ENCODE measurements around the gene PCSK1. TPM values are rescaled to one million over a fixed set of nuclear protein-coding genes. Genes with fewer than 3 reads are reported as not detected.

The PCSK1 gene
- total RNA-seq, 1 donor from 2014 or later: not detected

DNA sequence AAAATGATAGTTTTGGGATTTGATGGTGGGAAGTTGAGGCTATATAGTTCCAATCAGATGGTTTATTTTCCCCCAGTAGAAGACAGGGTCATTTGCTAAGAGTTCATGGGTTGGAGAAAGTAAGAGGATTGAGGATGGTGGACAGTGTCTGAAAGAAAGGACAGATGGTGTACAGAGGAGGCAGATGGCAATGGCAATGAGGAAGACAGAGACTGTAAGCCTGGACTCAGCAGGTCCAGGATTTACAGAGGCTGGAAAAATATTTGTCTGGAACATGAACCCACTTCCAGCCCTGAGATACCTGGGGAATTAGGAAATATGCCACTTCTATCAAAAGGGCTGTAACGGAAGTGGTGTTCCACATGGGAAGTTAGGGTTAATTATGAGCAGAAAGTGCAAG lies 84.5 kb downstream of the PCSK1 start:
- peaks cover 13% of the 10 kb centered on the region for H3K27me3 Mint-ChIP-seq
- no peak overlapping the region for H3K27ac Mint-ChIP-seq
- ChIA-PET CTCF (no interaction called here), POLR2A (no interaction called here)
- no peak for DNase-seq
- ATAC-seq (ENCODE audit: low read depth): no peak
- no peak overlapping the region for H3K4me3 Mint-ChIP-seq
- H3K9me3 Mint-ChIP-seq: no peaks in the 10 kb centered on the region
- H3K36me3 Mint-ChIP-seq (ENCODE audit: low read depth): no peaks in the 10 kb centered on the region
- no peaks in the 10 kb centered on the region for H3K4me1 Mint-ChIP-seq
- TF ChIP-seq, protein P1, sequence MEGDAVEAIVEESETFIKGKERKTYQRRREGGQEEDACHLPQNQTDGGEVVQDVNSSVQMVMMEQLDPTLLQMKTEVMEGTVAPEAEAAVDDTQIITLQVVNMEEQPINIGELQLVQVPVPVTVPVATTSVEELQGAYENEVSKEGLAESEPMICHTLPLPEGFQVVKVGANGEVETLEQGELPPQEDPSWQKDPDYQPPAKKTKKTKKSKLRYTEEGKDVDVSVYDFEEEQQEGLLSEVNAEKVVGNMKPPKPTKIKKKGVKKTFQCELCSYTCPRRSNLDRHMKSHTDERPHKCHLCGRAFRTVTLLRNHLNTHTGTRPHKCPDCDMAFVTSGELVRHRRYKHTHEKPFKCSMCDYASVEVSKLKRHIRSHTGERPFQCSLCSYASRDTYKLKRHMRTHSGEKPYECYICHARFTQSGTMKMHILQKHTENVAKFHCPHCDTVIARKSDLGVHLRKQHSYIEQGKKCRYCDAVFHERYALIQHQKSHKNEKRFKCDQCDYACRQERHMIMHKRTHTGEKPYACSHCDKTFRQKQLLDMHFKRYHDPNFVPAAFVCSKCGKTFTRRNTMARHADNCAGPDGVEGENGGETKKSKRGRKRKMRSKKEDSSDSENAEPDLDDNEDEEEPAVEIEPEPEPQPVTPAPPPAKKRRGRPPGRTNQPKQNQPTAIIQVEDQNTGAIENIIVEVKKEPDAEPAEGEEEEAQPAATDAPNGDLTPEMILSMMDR (IDR thresholded peaks at IDR 0.05): no peak
- intact Hi-C loops (cut with micrococcal nuclease): loop anchor here (10.0 kb wide), 1 partner anchor 376 kb away; no protein-coding TSS in a partner anchor

DNA sequence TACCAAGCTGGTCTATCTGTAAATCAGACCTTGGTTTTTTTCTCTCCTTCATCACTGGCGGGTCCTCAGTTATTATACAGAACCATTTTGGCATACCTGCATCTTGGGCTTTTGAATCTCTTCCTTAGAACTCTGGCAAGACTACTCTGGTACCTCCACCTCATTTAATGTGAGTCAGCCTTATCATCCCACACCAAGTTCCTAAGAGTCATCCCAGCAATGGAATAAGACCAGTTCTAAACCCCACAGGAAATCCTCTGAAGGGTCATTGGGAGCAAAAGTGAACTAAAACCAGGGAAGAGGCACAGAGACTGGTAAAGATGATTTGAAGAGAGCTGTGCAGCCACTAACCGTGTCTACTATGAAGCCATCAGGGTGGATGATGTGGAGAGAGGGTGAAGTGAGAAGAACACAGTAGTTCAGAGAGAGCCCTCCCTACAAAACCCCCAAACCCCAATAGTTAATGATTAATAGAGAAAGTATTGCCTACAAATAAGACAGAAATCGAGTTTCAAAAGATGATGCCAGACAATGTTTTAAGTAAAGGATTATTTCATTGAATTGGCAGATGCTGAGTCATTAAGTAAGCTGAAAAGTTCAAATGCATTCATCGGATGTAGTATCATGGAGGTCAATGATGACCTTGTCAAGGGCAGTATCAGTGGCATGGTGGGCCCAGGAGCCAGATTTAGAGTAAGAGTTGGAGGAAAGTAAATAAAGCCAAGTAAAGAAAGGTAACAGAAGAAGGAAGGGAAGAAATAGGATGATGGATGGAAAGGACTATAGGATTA lies 85.4 kb downstream of the PCSK1 start:
- no peak for ATAC-seq (ENCODE audit: low read depth)
- TF ChIP-seq, protein P1 (IDR thresholded peaks at IDR 0.05): no peak
- Mint-ChIP-seq H3K27me3 (peaks cover 13% of the 10 kb centered on the region), H3K36me3 (ENCODE audit: low read depth) (no peaks in the 10 kb centered on the region), H3K4me3 (no peak overlapping the region), H3K9me3 (no peaks in the 10 kb centered on the region), H3K27ac (no peak overlapping the region), H3K4me1 (no peaks in the 10 kb centered on the region)
- no peak for DNase-seq
- intact Hi-C loops (cut with micrococcal nuclease): loop anchor here (10.0 kb wide), 1 partner anchor 377 kb away; no protein-coding TSS in a partner anchor
- CTCF ChIA-PET: no interaction called here
- POLR2A ChIA-PET: no interaction called here

DNA sequence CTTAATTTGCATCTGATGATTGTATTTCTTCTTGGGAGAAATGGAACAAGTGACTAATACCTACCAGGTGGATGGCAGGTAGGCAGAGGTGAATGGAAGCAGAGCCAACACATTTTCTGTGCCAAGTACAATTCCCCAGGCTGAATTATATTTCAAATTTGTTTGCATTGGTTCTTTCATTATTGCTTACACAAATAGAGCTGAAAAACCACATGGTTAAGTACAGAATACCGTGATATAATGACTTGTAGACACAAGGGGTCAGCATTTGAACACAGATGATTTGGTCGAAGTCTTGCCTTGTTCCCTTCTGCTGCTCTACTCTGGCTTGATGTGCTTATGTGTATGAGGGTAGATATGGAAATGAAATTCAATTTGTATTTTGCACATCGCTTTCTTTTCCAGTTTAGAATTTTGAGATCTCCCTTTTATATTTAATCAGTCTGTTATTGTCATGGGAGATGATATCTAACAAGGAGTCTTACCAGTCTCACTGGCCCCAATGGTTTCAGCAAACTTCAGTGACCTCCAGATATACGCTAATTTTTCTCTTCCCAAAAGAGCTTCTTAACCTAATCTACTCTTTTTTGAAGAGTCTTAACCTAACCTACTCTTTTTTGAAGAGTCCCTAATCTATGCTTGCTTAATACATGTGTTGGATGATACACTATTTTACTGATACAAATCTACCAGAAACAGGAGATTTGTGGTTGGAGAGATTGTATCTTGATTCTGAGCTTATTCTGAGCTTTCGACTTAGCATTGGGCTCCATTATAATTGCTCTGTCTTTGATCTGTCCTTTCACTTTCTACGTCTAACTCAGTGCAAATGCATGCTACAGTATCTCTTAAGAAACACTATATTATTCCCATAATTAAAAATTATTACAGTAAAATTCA lies 88.1 kb downstream of the PCSK1 start:
- no peak overlapping the region for H3K27ac Mint-ChIP-seq
- intact Hi-C loops (cut with micrococcal nuclease): loop anchor here (1.0 to 10.0 kb wide), 2 partner anchors 256 to 380 kb away; no protein-coding TSS in a partner anchor
- DNase-seq: no peak

DNA sequence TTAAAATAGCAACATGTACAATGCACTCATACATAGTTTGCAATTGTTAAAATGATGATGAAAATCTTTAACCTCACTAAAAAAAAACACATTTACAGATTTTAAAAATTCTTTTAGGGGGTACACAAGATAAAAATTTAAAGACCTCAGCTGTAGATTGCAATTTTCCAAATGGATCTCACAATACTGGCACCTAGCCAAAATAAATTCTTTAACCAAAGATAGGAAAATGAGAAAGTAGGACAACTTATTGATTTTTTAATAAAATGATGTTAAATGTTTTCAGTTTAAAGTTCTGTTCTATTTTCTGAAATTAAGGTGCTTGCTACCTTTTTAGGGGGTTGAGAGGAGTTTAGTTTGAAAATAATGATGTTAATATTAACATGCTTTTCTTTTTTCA lies 90.0 kb downstream of the PCSK1 start:
- DNase-seq (no peak), ATAC-seq (ENCODE audit: low read depth) (no peak)
- Mint-ChIP-seq H3K27ac (no peak overlapping the region), H3K4me1 (no peaks in the 10 kb centered on the region), H3K36me3 (ENCODE audit: low read depth) (no peaks in the 10 kb centered on the region), H3K4me3 (no peak overlapping the region), H3K27me3 (peaks cover 14% of the 10 kb centered on the region), H3K9me3 (no peaks in the 10 kb centered on the region)
- ChIA-PET POLR2A (no interaction called here), CTCF (interaction anchor here (1.2 to 1.3 kb wide), 2 partner anchors 259 to 484 kb away, joined by 3 read pairs; no protein-coding TSS in a partner anchor)
- intact Hi-C loops (cut with micrococcal nuclease): loop anchor here (10.0 kb wide), 1 partner anchor 382 kb away; no protein-coding TSS in a partner anchor
- TF ChIP-seq, protein P1 (IDR thresholded peaks at IDR 0.05): no peak

More for the DNA sequence above, 88.1 kb downstream of the PCSK1 start:
- TF ChIP-seq, protein P1 (IDR thresholded peaks at IDR 0.05): no peak
- peaks cover 14% of the 10 kb centered on the region for H3K27me3 Mint-ChIP-seq
- ChIA-PET CTCF (interaction anchor here (0.6 to 1.5 kb wide), 6 partner anchors 8 to 1980 kb away, joined by 3 to 5 read pairs (median 4); no protein-coding TSS in a partner anchor), POLR2A (no interaction called here)
- H3K4me3 Mint-ChIP-seq: no peak overlapping the region
- H3K9me3 Mint-ChIP-seq: no peaks in the 10 kb centered on the region
- H3K36me3 Mint-ChIP-seq (ENCODE audit: low read depth): no peaks in the 10 kb centered on the region
- ATAC-seq (ENCODE audit: low read depth): no peak
- no peaks in the 10 kb centered on the region for H3K4me1 Mint-ChIP-seq

Data from activated B cell treated with CpG ODN at 0.5 μM for 24 hours (primary cell).